GM19351 (cell line): ENCODE results near the gene GPC6.

ENCODE experiments used
- ATAC-seq: cut with Tn5 transposase; IDR thresholded peaks from one replicate; pipeline ENCODE4 v1.9.1; 2021; ENCODE audit warnings: mild to moderate bottlenecking, moderate library complexity; ENCODE audit not compliant: unreplicated experiment

GPC6 gene

GRCh38 chr13:93230261-93230855 is 3.8 kb downstream of the GPC6 start:
- no peak for ATAC-seq

- ATAC-seq = no peak
These were observed 5.3 kb downstream of the GPC6 start for GRCh38 chr13:93231867-93232266.

DNA sequence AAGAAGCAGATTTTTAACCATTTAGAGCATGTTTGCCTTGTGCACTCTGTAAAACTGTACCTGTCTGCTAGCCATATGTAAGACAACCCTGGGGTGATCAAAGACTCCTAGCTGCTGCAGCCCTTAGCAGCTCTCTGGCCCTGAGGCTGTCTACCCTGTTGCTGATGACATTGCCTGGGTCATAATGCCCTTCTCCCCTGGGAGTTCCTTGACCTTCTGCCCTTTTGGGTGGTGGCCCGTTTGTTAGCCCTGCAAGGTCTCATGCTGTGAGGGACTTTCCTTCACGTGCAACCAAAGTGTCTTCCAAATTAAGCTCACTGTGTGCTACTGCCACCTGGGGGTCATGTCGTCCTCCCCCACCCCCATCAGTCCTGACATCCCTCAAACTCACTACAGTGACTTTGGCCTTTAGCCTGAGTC is 7.4 kb downstream of the GPC6 start:
- ATAC-seq = no peak

DNA sequence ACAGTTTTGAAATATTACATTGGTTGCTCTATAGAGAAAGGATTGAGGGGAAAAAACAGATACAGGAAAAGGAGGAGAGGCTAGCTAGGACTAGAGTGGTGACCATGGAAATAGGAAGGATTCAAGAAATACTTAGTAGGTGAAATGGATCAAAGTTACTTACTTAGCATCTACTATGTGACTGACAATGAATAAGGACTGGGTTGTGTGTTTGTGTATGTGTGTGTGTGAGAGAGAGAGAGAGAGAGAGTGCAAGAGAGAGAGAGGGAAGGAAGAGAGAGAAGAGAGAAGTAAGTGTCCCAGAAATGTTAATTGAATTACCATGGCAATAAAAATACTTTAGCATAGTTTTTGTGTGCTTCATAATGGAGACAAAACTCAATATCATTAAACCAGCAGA is 7.9 kb downstream of the GPC6 start:
- no peak for ATAC-seq

DNA sequence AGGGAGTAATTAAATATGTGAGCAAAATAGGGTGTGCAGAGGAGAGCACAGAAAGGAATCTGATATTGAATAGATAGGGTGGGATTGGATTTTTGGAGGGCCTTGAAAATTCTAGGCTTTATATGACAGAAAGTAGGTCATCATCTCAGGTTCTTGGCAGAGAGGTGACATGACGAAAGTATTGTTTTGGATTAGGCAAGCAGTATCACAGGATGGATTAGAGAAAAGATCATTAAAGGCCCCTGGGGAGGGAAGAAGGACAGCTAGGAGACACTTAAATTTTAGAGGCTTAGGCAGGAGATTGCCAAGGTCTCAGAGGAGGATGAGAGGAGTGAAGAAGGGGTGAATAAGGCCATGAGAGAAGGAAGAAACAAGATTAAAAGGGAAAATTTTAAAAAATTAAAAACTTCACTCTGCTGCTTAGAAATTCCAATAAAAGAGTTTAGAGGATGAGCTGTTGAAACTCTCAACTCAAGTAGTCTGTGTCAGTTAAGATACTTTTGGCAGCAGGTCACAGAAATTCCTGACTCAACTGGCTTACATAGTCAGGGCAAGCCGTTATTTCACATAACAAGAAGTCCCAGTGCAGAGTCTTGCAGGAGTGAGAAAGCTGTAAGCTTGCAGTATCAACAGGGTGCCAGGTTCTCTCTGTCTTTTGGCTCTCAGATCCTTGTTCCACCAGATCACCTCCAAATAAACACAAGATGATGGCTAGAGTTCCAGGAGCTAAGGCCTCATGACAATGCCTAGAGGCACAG is 8.8 kb downstream of the GPC6 start:
- no peak for ATAC-seq

- ATAC-seq = no peak
These were observed 12.1 kb downstream of the GPC6 start for GRCh38 chr13:93238711-93239110.

DNA sequence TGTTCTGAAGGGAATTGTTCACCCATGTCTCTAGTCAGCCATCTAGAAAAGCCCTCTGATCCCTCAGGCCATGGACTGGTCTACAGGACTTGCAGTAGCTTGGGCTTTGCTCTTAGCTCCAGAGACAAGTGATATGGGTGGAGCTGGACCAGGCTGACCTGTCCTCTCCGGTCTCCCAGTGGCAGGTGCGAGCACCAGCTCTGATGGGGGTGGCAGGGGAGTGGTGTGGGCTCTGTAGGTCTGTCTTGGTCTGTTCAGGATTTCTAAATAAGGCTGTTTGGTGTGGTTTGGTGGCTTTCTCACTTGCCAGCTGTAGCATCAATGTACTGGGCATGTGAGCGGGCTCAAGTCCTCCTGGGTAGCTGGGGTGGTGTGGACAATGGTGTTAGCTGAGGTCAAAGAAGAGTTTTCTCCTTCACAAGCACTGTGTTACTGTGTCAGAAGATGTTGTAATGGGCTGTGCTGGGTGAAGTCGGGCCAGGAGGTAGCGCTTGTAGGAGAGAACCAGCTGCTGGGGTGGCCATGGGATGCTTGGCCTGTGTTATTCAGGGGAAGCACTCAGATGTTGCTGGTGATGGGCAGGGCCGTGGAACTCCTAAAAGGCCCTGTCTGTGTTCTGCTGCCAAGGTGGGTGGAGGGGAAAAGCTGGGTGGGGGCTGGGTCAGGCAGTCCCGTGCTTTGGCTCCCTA is 16.9 kb downstream of the GPC6 start:
- ATAC-seq = no peak

- ATAC-seq = no peak
These were observed 17.7 kb downstream of the GPC6 start for GRCh38 chr13:93244141-93244917.

- ATAC-seq = no peak
These were observed 18.3 kb downstream of the GPC6 start for GRCh38 chr13:93244918-93245280.

DNA sequence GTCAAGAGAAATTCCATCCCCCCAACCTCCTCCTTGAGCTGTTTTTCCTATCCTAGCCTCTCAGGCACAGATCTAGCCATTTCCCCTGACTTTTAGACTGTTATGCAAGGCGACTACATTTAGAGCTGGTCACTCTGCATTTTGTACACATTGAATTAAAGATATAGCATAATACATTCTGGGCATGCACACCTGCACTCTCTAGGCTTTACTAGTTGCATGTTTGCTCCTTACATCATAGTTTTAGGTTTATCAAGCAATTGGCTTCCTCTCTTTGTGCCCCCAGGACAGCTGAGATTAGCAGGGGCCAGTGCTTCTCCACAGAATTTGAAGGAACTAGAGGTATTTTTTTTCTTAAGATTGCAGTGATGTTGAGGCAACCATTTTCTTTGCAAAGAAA is 19.5 kb downstream of the GPC6 start:
- ATAC-seq = no peak

DNA sequence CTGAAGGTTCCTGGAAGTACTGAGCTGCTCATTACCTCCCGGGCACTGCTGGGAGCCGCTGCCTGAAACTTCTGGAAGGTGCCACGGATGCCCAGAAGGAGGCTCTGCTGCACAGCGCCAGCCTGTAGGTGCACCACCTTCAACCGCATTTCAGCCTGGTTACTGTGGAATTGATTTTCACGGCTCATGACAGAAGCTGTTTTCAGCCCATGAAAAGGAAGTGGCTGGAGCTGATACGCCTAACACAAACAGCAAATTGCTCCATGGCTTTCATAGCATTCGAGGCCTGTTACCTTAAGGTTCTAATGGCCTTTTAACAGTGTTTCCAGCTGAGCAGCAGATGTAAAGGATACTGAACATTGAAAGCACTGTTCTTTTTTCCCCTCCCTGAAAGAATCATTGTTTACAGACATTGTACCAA is 22.0 kb downstream of the GPC6 start:
- ATAC-seq = no peak

DNA sequence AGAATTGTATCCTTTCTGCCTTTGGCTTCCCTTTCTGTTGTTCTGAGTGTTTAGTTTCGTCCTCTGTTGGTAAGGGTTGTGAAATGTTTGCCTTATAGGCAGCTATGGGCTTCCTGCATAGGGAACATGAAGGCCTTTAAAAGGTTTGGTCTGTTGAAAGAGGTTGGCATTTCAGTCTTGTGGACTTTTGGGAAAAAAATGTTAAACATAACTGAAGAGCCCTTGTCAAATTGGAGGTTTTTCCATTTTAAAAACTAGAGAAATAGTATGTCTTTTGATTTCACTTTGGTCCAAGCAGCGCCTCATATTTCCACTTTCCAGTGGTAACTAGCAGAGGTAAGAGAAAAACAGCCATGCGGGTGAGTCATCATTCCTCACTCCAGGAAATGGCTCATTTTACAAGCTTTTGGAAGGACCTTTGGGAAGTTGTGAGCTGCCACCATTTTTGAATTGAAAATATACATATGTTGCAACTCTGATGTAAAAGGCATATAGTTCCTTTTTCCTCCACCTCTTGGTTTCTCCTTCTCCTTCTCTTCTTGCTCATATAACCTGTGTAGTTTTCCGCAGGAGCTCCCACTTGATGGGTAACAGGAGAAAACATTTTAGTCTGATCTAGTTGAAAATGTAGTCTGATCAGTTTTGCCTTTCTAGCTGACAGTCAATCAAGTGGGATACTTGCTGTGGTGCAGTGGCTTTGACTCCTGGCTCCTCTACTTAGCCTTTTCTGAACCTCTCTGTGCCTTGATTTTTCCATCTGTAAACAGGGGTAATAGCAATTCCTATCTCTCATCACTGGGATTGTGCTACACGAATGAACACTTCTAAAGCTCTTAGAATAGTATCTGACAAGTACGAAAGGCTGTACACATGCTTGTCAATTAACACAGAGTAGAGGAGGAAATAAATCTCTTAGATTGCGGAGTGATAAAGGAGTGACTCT is 23.0 kb downstream of the GPC6 start:
- ATAC-seq = no peak

GRCh38 chr13:93254775-93255174 is 28.2 kb downstream of the GPC6 start:
- ATAC-seq = no peak

DNA sequence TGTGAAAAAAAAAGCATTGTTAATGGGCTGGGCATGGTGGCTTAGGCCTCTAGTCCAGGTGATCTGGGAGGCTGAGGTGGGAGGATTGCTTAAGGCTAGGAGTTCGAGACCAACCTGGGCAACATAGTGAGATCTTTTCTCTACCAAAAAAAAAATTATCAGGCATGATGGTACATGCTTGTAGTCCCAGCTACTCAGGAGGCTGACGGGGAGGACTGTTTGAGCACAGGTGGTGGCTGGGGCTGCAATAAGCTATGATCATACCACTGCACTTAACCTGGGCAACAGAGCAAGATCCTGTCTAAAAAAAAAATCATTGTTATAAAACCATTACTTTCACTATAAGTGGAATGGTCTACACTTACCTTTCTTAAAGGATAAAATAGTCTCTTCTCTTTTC is 30.4 kb downstream of the GPC6 start:
- no peak for ATAC-seq

DNA sequence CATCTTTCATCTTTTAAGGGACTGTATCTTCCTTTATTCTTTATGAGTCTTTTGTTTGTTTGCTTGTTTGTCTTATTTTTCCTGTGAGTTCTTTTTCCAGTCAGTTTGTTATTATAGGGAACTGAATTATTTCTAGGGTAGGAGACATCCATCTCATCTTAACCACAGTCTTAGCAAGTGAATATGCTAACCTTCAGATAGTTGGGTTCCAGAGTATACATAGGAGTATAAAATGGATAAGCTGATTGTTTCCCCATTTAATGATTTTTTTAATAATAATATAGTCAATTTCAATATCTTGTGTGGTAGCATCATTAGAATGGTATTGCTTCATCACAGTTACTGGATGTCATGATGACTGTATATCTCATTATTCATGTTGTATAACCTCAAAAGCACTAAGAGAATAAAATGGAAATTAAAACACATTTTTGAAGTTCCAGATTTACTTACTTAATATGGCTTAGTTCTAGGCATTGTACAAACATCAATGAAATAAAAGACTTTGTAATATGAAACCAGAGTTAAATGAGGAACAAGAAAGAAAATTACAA is 33.0 kb downstream of the GPC6 start:
- ATAC-seq = no peak

GRCh38 chr13:93260591-93260990 is 34.0 kb downstream of the GPC6 start:
- no peak for ATAC-seq

GRCh38 chr13:93262729-93263345 is 36.2 kb downstream of the GPC6 start:
- ATAC-seq = no peak

- no peak for ATAC-seq
These were observed 38.3 kb downstream of the GPC6 start for GRCh38 chr13:93264876-93265275.

DNA sequence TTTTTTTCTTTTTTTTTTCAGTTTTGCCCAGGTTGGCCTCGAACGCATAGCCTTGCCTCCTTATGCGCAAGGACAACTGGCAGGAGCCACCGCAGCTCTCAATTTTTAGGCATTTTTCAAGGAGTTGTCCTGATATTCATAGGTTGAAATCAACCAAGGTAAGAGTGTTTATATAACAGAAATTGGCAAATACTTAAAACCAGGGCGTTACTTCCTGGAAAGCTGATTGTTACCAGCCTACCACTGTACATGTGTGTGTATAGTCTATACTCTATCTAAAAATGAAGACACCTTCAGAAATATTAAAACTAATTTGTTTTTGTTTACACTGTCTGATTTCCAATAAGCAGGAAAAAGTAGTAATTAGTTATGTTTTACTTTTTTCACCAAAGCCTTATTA is 39.2 kb downstream of the GPC6 start:
- no peak for ATAC-seq

DNA sequence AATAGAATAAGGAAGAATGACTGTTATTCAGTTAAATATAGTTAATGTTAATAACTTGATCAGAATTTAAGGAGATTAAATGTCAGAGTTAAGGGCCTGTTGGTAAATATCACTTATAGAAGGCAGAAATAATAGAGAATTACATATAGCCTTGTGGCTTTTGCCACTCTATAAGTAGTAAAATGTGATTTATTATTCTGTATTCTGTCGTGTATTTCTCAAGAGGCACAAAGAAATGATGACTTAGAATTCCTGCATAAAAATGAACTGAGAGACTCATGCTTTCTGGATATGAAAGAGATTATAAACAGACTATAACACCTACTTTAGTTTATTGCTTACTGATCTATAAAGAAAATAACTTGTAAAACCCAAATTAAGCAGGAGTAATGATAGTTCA is 40.1 kb downstream of the GPC6 start:
- no peak for ATAC-seq
